Measurements from ENCODE around the gene MIP.

Gene MIP

DNA sequence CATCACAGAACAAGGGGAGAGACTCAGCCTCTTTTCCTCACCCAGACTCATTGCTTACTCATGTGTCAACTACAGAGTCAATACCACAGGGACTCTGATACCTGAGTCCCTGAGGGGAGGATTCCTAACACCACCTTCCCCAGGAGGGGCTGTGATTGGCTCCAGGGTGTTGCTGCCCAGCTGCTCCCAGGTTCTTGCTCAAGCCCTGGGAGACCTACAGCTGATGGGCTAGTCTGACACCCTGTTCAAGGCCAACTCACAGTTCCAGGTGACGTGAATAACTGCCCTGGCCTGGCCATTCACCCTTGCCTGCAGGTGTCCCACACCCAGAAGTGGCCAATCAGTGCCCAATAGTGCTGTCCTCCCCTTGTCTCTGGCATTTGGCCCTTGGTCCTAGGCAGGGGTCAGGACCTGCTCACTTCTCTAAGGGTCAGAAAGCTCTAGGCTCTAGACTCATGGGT, 22.5 kb upstream of the MIP start:
- H3K4me3 ChIP-seq (ENCODE audit: low read depth, low read length) = no peak overlapping the region
- ChIA-PET CTCF (no interaction called here), POLR2A (interaction anchor here (1.3 kb wide), 1 partner anchor 255 kb away, joined by 4 read pairs; the partner anchor contains the start of gene RNF41)
- H3K9me3 ChIP-seq (ENCODE audit: control insufficient read depth, insufficient read depth, low read depth, low read length) = no peaks in the 10 kb centered on the region
- H3K4me1 ChIP-seq (ENCODE audit: control insufficient read depth, insufficient read depth, low read length) = no peaks in the 10 kb centered on the region
- H3K36me3 ChIP-seq (ENCODE audit: control insufficient read depth in 2 of 2, insufficient read depth in 1 of 2, low read length in 2 of 2) = peaks cover 0 to 18% of the 10 kb centered on the region in 2 experiments; a peak in 2 of 3 replicates
- no peak overlapping the region for H3K27ac ChIP-seq (ENCODE audit: extremely low read depth, low read depth, low read length)
- TF ChIP-seq ZNF596 (tag by site-specific recombination; IDR thresholded peaks at IDR 0.05) = no peak
- peak; percentile 22; the same call in 1 of the 2 replicates for TF ChIP-seq GLIS1 (tag by site-specific recombination; IDR thresholded peaks at IDR 0.05)

- POLR2A ChIA-PET = no interaction called here
- H3K4me3 ChIP-seq (ENCODE audit: low read depth, low read length) = no peak overlapping the region
- H3K4me1 ChIP-seq (ENCODE audit: control insufficient read depth, insufficient read depth, low read length) = no peaks in the 10 kb centered on the region
- peak; percentile 88 for TF ChIP-seq EGR2 (tag by site-specific recombination; IDR thresholded peaks at IDR 0.05; ENCODE audit: low read depth)
- peak; percentile 69 for TF ChIP-seq ZFHX2 (tag by site-specific recombination; conservative IDR thresholded peaks at IDR 0.05)
- 0 out of 2 replicates have a peak, but pooled peaks have one; percentile 17 for TF ChIP-seq ZBTB17 (tag by site-specific recombination; IDR thresholded peaks at IDR 0.05)
- no peak for TF ChIP-seq ZNF202 (tag by site-specific recombination; IDR thresholded peaks at IDR 0.05; ENCODE audit: borderline replicate concordance)
- CTCF ChIA-PET = interaction anchor here (0.7 kb wide), 1 partner anchor 274 kb away, joined by 6 read pairs; no protein-coding TSS in a partner anchor
- no peak overlapping the region for H3K27ac ChIP-seq (ENCODE audit: extremely low read depth, low read depth, low read length)
- no peaks in the 10 kb centered on the region for H3K9me3 ChIP-seq (ENCODE audit: control insufficient read depth, insufficient read depth, low read depth, low read length)
- H3K36me3 ChIP-seq (ENCODE audit: control insufficient read depth in 2 of 2, insufficient read depth in 1 of 2, low read length in 2 of 2) = peaks cover 0 to 27% of the 10 kb centered on the region in 2 experiments; a peak in 2 of 3 replicates
These were observed 21.7 kb upstream of the MIP start for GRCh38 chr12:56476143-56476542.

DNA sequence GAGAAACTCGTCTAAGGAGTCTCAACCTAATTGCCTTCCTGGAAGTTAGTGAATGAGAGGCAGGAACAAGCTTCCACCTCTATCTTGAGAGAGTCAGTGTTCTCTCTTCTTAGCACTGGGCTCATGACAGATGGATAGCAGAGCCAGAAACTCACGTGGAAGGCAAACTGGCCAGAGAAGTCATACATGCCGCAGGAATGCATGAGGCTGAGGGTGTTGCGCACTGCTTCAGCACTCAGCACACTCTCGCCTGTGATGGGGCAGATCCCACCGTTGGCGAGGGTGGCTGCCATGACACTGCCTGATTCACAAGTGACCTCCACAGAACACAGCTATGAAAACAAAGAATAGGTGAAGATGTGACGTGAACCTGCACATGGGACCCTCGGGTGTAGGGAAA, 19.9 kb upstream of the MIP start:
- Histone ChIP-seq H3K4me3 (ENCODE audit: low read depth, low read length) (no peak overlapping the region), H3K4me1 (ENCODE audit: control insufficient read depth, insufficient read depth, low read length) (no peaks in the 10 kb centered on the region), H3K9me3 (ENCODE audit: control insufficient read depth, insufficient read depth, low read depth, low read length) (no peaks in the 10 kb centered on the region), H3K27ac (ENCODE audit: extremely low read depth, low read depth, low read length) (no peak overlapping the region), H3K36me3 (ENCODE audit: control insufficient read depth in 2 of 2, insufficient read depth in 1 of 2, low read length in 2 of 2) (peaks cover 0 to 42% of the 10 kb centered on the region in 2 experiments; a peak in 2 of 3 replicates)
- CTCF ChIA-PET = no interaction called here
- POLR2A ChIA-PET = no interaction called here
- TF ChIP-seq ZBTB48 (tag by site-specific recombination; IDR thresholded peaks at IDR 0.05) = no peak
- TF ChIP-seq ZEB2 (tag by site-specific recombination; IDR thresholded peaks at IDR 0.05) = no peak
- no peak for TF ChIP-seq MYNN (tag by site-specific recombination; IDR thresholded peaks at IDR 0.05; ENCODE audit: borderline replicate concordance)
- no peak for TF ChIP-seq WT1 (tag by site-specific recombination; IDR thresholded peaks at IDR 0.05)
- TF ChIP-seq, protein P1, sequence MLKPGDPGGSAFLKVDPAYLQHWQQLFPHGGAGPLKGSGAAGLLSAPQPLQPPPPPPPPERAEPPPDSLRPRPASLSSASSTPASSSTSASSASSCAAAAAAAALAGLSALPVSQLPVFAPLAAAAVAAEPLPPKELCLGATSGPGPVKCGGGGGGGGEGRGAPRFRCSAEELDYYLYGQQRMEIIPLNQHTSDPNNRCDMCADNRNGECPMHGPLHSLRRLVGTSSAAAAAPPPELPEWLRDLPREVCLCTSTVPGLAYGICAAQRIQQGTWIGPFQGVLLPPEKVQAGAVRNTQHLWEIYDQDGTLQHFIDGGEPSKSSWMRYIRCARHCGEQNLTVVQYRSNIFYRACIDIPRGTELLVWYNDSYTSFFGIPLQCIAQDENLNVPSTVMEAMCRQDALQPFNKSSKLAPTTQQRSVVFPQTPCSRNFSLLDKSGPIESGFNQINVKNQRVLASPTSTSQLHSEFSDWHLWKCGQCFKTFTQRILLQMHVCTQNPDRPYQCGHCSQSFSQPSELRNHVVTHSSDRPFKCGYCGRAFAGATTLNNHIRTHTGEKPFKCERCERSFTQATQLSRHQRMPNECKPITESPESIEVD (tag by site-specific recombination; IDR thresholded peaks at IDR 0.05) = no peak
- TF ChIP-seq ZFP41 (tag by site-specific recombination; IDR thresholded peaks at IDR 0.05; ENCODE audit: borderline replicate concordance) = no peak
- no peak for TF ChIP-seq ZNF214 (tag by site-specific recombination; IDR thresholded peaks at IDR 0.05; ENCODE audit: borderline replicate concordance)
- no peak for TF ChIP-seq ZNF558 (tag by site-specific recombination; IDR thresholded peaks at IDR 0.05)
- no peak for TF ChIP-seq ZSCAN16 (tag by site-specific recombination; IDR thresholded peaks at IDR 0.05)
- TF ChIP-seq ZNF266 (tag by site-specific recombination; IDR thresholded peaks at IDR 0.05; ENCODE audit: low read depth) = no peak
- no peak for TF ChIP-seq ZBTB10 (tag by site-specific recombination; IDR thresholded peaks at IDR 0.05)
- no peak for TF ChIP-seq ZNF837 (tag by site-specific recombination; IDR thresholded peaks at IDR 0.05)
- TF ChIP-seq ZNF596 (tag by site-specific recombination; IDR thresholded peaks at IDR 0.05) = no peak
- TF ChIP-seq ZSCAN23 (tag by site-specific recombination; IDR thresholded peaks at IDR 0.05) = no peak
- no peak for TF ChIP-seq ZNF501 (tag by site-specific recombination; IDR thresholded peaks at IDR 0.05)
- TF ChIP-seq ZNF561 (tag by site-specific recombination; IDR thresholded peaks at IDR 0.05; ENCODE audit: borderline replicate concordance) = no peak
- TF ChIP-seq ZNF248 (tag by site-specific recombination; IDR thresholded peaks at IDR 0.05) = no peak
